SK-N-MC (cell line): ENCODE data around the gene QKI.

Source experiments
- EZH2 ChIP-seq: fragments of 200-600 bp; sonication (generic); IDR thresholded peaks from one replicate; pipeline ENCODE4 v1.6.1; 2017; ENCODE audit warnings: antibody characterized with exemption
- FOXP2 ChIP-seq: optimal IDR thresholded peaks from 2 replicates; pipeline ENCODE3; 2011; ENCODE audit warnings: mild to moderate bottlenecking, moderate library complexity; ENCODE audit not compliant: insufficient read depth; ENCODE audit errors: extremely low read length, control extremely low read depth
- POLR2AphosphoS5 ChIP-seq: IDR thresholded peaks from 2 replicates; pipeline ENCODE4 v1.6.1; 2012; ENCODE audit warnings: mild to moderate bottlenecking, low read depth, low read length, borderline replicate concordance

DNA sequence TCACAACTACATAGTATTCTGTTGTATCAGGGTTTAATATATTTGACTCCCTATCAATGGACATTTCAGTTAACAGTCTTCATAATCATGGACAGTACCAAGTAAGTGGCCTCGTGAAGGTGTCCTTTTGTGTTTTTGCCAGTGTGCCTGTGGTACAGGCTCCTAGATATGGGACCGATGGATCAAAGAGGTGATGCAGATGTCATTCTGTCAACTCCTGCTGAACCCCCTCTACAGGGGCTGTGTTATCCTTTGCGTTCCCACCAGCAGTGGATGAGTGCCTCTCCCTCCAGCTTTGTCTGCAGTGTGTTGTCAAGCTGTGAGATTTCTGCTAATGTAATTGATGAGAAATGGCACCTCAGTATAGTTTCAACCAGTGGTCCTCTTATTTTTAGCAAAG lies 210.7 kb downstream of the QKI start:
- TF ChIP-seq EZH2, result no peak
- TF ChIP-seq POLR2AphosphoS5, result no peak
- no peak for TF ChIP-seq FOXP2
